GM18507 (cell line): ENCODE measurements around the gene MAVS.

ENCODE experiments used
- DNase-seq: peaks from one replicate; pipeline ENCODE4 v3.0.0; 2011; ENCODE audit warnings: low read depth; ENCODE audit not compliant: insufficient read length; ENCODE audit errors: extremely low spot score
- FAIRE-seq: peaks from 2 replicates; lab custom pipeline; 2011; peaks lifted over from hg19 to GRCh38; lab: Jason Lieb, UNC

Gene MAVS

DNA sequence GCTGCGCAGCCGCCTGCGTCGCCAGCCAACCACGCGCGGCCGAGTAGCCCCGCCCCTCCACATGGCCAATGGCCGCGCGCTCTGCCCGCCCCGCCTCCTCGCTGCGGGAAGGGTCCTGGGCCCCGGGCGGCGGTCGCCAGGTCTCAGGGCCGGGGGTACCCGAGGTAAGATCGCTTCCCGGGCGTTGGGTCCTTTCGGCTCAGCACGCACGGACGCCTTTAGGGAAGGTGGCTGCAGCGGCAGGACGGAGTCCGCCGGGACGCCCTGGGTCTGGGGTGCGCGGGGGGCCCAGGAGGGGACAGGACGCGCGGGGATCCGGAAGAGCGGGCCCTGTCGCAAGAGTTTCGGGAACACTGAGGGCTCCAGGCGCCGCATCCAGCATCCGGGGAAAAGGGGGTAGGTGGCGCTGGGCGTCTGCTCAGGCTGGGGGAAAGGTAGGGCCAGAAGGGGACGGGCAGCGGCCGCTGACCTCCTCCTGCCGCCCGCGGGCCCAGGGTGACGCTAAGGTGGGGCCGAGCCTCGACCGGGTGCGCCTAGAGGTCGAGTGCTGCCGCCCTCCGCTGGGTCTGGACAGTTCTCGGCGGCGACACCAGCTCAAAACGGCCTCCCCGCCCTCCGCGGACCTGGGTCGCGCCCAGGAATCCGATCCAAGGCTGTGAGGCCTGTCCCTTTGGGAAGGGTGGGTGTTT, at the start of gene MAVS:
TSS of gene MAVS (plus strand) at position 95 of the 689 bp plus-strand sequence. CDS start 7,791 bp downstream, outside the sequence.
- DNase-seq (peak; percentile 94), FAIRE-seq (peak; percentile 82)

DNA sequence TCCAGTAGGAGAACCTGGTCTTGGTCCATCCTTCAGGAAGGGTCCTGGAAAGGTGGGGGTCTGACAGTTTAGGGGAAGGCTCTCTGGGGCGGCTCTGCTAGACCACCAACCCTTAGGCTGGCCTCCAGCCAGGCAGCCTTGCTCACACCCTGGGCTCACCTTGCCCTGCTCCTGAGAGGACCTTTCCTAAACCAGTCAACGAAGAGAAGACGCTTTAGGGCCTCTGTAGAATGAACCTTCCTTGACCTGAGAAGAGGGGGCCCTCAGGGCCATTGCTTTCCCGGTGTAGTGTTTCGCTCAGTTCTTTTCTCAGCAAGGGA, 49.4 kb upstream of the MAVS start:
- FAIRE-seq (no peak), DNase-seq (no peak)

DNA sequence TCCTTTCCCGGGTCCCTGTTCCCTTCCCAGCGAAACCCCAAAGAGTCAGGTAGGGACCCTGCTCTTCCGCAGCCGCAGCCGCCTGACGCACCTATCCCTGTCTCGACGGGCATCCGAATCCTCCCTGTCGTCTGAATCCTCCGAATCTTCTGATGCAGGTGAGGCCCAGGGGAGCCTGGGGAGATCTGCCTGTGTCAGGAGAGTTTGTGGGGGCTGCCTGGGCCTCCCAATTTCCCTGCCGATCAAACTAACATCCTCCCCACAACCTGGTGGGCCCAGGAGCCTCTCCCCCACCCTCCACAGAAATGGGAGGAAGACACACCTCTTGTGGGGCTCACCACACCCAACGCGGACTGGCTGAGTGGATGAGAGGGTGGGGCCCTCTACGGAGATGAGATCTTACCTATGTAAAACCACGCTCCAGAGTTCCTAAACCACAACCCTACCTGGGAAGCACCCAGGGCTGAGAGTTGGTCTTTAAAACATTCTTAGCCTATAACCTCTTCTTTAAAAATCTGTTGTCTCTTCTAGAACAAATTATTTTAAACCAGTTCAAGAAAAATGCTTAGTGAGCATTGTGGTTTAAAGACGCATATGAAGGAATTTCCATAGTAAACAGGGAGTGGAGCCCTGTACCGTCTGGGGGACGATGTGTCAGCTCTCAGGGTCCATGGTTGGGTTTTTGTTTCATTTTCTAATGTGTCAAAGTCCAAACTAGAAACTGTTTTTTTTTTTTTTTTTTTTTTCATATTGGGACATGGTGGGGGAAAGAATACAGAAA, 48.9 kb upstream of the MAVS start:
- FAIRE-seq (peak; percentile 73), DNase-seq (no peak)

DNA sequence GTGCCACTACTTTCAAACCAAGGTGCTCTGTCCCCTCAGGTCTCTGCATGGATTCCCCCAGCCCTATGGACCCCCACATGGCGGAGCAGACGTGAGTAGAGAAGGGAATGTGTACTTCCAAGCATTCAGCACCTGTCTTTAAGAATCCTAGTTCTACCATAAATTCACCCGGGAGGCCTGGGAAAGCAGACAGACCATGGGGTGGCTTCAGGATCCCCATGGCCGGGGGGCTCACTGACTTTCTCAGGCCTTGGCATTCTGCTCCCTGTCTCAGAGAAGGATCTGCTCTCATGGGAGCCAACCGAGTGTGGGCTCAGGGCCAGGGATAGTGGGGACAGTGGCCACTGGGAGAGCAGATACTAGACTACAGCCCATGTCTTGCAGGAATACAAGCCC, 48.3 kb upstream of the MAVS start:
- DNase-seq (no peak), FAIRE-seq (no peak)

DNA sequence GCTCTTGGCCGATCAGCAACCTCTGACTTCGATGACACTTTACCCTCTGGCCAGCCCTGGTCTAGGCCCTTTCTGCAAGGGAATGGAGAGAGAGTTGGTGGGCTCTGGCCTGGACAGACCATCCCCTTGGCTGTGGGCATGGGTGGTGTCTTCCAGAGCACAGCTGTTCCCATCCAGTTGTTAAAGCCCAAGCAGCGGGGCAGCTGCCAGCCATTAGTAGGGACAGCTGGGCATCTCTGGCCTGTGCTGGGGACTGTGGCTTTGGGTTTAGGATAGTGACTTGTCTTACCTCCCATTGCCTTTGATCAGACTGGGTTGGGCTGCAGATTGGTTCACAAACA, 47.8 kb upstream of the MAVS start:
- no peak for FAIRE-seq
- no peak for DNase-seq

DNA sequence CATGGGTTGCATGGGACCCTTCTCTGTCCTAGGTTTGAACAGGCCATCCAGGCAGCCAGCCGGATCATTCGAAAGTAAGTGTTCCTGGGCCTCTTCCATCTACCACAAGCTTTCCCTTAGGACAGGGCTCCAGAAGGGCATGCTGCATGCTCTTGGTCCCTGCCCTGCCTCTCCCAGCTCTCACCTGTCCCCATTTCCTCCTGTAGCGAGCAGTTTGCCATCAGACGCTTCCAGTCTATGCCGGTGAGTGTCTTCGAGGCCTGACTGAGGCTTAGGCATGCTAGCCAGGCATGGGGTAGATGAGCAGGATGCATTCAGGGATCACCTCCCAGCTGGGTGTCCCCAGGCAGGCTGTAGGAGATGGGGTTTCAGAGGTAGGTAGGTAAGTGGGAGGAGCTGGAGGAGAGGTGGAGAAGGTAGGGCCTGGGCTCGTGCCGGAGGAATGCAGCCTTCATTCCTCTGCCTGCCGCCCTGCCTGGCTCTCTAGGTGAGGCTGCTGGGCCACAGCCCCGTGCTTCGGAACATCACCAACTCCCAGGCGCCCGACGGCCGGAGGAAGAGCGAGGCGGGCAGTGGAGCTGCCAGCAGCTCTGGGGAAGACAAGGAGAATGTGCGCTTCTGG, 46.3 kb upstream of the MAVS start:
- FAIRE-seq = no peak
- no peak for DNase-seq

DNA sequence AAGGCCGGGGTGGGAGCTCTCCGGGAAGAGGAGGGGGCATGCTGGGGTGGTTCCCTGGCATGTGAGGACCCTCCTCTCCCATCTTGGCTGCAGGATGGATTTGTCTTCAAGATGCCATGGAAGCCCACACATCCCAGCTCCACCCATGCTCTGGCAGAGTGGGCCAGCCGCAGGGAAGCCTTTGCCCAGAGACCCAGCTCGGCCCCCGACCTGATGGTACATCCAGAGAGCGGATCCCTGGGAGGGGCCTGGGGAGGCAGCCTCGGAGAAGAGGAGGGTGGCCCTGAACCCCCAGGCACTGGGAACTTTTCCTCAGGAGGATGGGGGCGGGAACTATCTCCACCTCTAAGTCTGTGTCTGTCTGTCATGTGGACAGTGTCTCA, 45.8 kb upstream of the MAVS start:
- FAIRE-seq (no peak), DNase-seq (no peak)

DNA sequence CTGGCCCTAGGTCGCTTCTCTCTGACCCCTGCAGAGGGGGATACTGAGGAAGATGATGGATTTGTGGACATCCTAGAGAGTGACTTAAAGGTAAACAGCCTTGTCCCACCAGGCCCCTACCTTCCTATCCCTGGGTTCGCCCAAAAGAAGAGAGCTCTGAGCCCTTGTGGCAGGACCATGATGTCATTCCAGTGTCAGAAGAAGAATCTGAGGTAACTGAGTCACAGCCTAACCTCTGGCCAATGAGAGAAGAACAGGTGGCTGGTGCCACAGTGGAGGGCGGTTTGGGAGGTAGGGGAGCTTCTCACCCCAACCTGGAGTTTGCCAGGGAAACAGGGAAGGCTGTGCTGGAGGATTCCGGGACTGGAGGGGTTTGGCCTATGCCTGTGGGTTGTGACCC, 45.3 kb upstream of the MAVS start:
- FAIRE-seq (no peak), DNase-seq (no peak)

DNA sequence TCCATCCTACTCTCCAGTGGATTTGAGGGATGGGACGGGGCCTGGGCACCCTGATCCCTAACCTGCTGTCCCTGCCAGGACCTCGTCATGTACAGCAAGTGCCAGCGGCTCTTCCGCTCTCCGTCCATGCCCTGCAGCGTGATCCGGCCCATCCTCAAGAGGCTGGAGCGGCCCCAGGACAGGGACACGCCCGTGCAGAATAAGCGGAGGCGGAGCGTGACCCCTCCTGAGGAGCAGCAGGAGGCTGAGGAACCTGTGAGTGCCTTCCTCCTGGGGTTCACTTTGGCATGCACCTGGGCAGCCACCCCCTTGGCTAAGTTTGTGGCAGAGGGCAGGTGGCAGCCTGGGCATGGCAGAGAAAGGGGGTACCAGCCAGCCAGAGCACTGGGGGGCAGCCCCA, 44.8 kb upstream of the MAVS start:
- no peak for DNase-seq
- no peak for FAIRE-seq

DNA sequence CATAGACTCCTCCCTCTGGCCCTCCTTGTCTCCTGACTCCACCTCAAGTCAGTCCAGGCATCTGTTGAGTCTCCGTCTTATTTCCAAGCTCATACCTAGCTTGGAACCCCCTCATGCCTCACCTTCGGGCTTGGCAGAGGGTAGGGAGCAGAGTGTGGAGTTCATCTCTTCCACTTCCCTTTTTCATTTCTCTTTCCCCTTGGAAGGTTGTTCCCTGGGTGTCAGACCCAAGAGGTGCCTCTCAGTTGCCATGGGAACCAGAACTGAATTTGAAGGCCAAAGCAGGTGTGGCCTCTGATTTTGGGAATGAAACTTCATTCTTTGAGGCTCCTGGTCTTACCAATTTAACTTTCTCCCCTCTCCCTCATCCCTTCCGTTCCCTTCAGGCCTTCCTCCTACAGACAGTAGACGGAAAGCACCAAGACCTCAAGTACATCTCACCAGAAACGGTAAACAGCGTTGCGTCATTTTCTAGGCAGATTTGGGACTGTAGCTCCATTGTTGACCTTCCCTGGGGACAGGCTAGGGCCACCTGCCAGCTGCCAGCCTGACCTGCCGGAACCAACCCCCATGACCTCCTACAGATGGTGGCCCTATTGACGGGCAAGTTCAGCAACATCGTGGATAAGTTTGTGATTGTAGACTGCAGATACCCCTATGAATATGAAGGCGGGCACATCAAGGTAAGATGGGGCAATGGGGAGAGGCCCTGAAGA, 44.0 kb upstream of the MAVS start:
- FAIRE-seq = no peak
- DNase-seq = no peak

DNA sequence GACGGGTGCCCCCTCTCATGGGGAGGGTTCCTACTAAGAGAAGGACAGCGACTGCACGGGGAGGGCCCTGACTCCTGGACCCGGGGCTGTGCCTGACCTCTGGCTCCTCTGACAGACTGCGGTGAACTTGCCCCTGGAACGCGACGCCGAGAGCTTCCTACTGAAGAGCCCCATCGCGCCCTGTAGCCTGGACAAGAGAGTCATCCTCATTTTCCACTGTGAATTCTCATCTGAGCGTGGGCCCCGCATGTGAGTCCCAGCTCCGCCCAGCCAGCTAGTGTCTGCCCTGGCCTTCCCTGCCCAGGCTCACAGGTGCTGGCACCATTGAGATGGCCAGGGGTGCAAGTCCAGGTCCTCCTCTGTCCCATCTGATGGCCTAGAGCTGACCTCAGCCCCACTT, 43.3 kb upstream of the MAVS start:
- DNase-seq (no peak), FAIRE-seq (no peak)

DNA sequence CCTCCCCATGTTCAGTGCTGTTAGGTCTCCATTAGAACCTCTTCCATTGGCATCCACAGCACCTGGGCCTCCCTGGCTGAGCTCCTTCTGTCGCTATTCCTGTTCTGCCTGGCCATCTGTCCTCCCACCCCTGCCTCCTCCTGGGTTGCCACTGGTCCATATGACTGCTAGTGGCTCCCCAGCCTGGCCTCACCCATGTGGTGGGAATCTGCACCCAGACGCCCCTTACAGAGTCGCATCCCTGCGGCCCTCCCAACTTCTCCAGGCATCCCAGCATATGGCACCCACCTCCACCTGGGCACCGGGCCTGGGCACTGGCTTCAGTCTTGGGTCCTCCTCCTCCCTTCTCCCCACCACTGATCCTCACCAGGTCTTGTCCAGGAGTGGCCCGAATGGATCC, 42.8 kb upstream of the MAVS start:
- DNase-seq (no peak), FAIRE-seq (no peak)

DNA sequence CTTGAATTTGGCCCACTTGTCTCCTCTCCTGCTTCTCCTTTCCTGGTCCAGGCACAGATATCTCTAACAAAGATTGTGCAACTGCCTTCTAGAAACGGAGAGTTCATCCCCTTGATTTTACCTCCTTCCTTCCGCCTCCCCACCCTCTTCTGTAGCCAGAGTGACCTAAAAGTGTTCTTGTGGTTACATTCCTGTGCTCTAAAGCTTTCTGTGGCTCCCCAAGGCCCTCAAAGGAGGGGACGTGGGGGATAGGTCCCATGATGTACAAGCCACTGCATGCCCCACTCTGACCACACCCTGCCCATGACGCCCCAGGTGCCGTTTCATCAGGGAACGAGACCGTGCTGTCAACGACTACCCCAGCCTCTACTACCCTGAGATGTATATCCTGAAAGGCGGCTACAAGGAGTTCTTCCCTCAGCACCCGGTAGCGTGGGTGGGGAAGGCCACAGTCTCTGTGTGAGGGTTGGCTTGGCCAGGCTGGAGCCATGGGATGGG, 42.3 kb upstream of the MAVS start:
- no peak for DNase-seq
- no peak for FAIRE-seq

DNA sequence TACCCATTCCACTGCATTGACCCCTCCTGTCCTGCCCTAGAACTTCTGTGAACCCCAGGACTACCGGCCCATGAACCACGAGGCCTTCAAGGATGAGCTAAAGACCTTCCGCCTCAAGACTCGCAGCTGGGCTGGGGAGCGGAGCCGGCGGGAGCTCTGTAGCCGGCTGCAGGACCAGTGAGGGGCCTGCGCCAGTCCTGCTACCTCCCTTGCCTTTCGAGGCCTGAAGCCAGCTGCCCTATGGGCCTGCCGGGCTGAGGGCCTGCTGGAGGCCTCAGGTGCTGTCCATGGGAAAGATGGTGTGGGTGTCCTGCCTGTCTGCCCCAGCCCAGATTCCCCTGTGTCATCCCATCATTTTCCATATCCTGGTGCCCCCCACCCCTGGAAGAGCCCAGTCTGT, 41.9 kb upstream of the MAVS start:
- no peak for FAIRE-seq

DNA sequence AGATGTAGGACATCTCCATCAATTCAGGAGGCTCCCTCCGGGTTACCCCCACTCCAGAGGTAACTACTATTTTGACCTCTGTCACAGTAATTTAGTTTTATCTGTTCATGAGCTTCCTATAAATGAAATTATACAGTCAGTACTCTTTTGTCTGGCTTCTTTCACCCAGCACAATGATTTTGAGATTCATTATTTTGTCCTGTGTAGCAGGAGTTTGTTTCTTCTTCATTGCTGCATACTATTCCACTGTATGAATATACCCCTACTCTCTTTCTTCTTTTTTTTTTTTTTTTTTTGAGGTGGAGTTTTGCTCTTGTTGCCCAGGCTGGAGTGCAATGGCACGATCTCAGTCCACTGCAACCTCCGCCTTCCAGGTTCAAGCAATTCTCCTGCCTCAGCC, 38.1 kb upstream of the MAVS start:
- DNase-seq (no peak), FAIRE-seq (no peak)

More for the DNA sequence above, 41.9 kb upstream of the MAVS start:
- no peak for DNase-seq

DNA sequence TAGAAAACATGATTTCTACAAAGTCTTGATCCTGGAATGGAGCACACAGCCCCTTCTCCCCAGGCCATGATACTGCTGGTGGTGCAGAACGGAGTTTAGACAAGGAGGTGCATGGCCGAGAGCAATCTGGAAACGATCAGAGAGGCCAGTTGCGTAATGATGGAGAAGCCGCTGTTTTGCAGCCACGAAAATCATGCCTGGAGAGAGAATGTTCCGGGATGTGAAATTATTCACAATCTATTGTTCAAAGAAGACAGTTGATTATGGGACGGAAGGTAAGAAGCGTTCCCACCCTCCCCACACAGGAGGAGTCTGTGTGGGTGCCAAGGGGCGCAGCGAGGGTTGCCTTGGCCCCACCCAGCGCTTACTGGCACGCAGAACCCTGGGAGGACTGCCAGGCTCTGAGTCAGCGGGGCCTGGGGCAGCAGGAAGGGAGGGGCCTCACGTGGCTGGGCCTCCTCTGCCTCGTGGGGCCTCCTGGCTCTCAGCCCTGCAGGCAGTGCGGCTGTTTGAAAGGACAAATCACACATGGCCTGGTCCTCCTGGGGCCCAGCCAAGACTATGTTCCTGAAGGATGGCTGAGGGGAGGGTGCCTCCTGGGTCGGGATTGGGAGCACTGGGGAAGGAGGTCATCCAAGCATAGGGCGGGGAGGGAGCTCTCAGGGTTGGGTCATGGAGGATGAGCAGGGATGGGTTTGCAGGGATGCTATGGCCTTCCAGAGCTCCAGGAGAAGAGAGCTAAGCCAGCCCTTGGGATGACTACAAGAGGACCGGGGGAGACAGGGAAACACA, 35.0 kb upstream of the MAVS start:
- DNase-seq (no peak), FAIRE-seq (no peak)

DNA sequence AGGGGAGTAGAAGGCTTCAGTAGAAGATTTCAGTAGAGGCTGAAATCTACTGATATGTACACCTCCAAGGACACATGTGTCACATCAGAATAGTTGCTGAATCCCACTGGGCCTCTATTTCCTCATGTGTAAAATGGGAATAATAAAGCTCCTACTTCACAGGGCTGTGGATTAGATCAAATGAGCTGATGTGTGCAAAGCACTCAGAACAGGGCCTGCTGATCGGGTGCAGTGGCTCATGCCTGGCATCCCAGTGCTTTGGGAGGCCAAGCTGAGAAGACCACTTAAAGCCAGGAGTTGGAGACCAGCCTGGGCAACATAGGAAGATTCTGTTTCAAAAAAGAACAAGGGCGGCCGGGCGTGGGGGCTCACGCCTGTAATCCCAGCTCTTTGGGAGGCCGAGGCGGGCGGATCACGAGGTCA, 34.4 kb upstream of the MAVS start:
- DNase-seq = no peak
- no peak for FAIRE-seq

DNA sequence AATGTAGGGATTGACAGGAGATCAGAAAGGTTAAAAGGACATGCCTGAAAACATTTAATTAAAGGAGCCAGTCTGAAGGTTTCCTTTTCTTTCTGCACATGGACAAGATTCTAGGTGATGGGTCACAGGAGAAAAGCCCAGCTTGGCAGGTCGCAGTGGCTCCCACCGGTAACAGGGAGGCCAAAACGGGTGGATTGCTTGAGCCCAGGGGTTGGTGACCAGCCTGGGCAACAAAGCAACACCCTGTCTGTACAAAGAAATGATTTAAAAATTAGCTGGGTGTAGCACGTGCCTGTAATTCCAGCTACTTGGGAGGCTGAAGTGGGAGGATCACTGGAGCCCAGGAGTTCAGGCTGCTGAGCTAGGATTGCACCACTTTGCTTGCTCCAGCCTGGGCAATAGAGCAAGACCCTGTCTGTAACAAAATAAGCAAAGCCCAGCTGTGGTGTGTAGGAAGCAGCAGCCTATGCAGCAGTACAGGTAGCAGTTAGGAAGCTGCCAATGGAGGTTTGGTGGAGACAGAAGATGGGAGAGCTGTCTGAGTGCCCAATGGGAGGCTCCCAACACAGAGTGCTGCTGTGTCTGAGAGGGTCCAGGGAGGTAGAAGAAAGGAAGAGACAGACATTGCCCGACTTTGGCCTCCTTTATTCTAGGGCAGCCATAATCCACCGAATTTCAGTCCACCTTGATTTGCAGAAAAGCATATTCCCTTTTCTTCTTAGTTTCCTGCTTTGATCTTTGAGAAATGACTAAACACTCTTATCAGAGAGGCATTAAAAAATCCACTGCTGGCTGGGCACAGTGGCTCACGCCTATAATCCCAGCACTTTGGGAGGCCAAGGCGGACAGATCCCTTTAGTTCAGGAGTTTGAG, 33.4 kb upstream of the MAVS start:
- FAIRE-seq = no peak
- no peak for DNase-seq
